T follicular helper cell (primary cell): ENCODE results near the gene CDH13.

Source experiments
- DNase-seq: peaks from one replicate; pipeline ENCODE4 v3.0.0-alpha.2; 2020; ENCODE audit warnings: low read depth

CDH13 gene

DNA sequence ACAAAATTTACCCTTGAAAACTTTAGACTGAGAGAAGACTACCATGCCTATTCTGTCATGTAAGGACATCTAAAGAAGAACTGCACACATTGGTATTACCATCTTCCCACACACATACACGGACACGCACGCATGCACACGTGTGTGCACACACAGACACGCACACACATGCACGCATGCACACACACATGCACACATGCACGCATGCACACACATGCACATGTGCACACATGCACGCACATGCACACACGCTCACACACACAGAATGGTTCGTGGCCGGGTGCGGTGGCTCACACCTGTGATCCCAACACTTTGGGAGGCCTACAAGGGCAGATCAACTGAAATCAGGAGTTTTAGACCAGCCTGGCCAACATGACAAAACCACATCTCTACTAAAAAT, 884.1 kb downstream of the CDH13 start:
- no peak for DNase-seq

DNA sequence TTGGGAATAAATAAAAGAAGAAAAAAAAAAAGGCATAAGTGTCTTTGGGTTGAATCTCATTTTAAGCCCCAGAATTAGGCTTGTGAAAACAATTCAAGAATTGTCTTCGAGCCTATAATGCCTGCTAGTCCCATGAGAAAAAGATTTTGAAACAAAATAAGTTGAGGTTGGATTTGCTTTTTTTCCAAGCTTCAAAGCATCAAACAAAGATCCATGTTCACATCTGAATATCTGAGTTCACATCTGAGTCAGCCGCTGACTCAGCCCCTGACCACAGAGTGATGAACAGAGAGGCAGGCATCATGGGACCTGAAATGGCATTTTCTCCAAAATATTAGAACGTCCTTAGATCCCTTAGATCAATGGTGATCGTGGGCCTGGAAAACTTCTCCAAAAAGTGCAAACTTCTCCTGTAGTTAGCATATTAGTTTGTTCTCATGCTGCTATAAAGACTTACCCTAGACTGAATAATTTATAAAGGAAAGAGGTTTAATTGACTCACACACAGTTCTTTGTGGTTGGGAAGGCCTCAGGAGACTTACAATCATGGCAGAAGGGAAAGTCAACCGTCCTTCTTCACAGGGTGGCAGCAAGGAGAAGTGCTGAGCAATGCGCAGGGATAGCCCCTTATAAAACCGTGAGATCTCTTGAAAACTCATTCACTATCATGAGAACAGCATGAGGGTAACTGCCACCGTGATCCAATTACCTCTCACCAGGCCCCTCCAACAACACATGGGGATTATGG, 886.4 kb downstream of the CDH13 start:
- no peak for DNase-seq

DNA sequence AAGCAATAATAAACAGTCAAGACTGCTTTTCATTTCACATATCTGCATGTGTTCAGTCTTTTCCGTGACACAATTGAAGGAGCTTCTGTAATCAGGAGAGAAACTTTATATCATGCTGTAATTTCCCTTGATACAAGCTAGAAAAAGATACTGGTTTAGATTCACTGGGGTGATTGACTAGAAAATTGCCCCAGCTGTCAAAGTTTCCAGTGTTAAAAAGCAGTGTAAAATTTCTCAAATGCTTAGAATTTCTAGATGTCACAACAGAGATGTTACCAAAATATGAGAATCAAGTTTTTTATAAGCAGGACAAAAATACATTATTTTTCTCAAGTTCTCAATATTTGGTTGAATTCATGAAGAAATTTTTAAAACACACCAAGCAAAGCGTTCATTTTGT, 888.6 kb downstream of the CDH13 start:
- DNase-seq = no peak

DNA sequence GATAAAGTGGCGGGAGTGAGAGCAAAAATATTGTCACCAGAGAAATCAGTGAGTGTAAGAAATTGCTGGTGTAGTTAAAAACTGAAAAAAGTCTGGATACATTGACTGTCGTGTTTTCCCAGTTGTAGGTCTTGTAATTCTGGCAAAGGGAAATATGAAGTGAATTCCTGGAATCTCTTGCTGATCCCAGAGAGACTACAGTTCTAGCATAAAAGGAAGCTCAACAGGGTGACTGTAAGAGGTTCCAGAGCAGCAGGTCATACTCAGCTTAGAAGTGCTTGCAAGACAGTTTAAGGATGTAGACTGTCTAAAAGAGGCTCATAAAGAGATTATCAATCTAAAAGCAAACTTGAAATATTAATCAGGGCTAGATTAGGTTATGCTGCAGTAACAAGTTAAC, 890.2 kb downstream of the CDH13 start:
- DNase-seq = no peak

DNA sequence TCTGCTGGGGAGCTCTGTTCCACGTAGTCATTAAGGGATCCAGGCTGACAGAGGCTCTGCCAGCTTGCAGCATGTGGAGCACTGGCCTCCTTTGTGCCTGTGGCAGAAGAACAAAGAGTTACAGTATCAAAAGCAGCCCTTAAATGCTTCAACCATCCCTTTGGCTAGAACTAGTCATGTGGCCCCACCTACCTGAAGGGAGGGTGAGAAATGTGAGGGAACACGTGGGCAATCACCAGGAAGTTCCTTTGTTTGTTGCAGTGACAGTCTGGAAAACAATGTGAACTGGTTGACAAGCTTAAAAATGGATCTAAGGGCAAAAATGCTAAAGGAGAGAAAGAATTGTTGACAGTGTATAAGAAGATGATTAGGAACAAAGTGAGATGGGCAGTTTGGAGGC, 890.6 kb downstream of the CDH13 start:
- no peak for DNase-seq

DNA sequence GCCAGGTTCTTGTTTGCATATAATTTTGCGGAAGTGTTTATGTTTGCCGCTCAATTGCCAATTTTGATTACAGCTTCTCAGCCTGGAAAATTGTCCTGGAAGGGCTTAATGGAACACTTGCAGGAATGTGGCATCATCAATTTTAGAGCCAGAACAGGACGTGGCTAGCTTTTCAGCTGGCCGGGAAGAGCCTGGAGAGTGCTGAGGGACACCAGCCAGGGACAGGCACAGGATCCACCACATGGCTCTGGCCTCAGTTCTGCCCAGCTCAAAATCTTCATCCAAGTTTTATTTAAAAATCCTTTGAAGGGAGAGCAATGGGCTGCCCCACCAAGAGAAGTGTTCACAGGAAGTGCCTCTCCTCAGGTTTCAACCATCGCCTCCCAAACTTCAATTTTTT, 893.8 kb downstream of the CDH13 start:
- no peak for DNase-seq

DNA sequence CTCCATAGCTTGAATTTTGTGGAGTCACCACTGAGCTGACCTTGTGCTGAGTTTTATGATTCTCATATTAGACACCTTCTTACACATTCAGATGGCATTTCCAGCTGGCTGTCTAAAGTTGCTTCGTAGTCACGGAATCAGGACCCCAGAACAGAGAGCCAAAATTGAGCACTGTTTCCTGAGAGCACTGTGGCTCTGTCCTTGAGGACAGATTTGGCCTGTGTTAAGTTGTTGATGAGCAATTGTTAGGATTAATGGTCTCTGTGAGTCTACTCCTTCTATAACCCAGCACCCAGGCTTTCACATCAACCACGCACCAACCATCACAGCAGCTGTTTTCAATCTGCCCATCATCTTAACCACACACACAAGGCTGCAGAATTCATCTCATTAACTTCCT, 903.5 kb downstream of the CDH13 start:
- no peak for DNase-seq

DNA sequence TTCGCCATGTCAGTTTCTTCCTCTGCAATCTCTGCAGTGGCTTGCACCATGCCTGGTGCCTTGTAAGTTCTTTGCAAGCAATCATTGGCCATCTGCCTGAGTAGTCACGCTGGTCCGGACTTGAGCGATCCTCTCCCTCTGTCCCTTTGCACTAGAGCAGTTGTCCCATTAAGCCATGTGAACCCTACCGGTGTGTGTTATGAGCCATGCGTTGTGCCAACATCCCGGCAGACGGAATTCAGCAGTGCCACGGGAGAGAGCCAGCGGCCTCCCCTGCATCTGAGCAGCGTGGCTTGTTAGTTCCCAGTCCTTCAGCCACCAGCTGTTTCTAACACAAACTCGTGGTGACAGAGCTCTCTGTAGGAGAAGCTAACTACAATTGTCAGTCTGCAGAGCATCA, 905.9 kb downstream of the CDH13 start:
- no peak for DNase-seq

DNA sequence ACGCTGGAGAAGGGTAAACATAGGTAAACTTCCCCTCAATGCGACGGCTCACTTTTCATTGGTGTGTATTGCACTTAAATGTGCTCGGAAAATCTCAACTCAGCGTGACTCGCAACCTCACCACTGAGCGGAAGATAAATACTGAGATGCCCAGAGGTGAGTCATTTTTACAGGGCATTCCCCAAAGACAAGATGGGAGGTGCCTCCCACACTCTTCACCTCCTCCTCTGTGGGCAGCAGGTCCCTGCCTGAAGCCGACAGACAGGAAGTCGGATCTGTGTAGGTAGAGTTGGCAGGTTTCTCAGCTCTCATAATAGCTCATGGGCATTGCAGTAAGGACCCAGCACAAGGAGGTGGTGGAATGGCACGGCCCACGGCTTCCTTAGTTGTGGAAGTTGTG, 906.4 kb downstream of the CDH13 start:
- DNase-seq = no peak

DNA sequence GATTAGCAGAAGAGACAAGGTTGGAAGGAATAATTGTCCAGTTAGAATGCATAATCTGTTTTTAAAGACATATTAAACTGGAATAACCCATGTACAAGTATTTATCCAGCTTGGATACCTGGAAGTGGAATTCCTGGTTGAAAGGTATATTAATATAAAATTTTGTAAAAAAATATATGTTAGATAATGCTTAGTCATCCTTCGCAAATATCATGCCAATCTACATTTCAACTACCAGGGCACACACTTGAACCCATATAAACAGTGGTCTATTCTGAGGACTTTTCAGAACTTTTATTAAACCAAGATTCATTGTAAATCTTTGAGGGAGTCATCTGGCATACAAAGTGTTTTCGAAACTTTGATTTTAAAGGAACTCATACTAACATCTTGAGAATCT, 911.9 kb downstream of the CDH13 start:
- no peak for DNase-seq

DNA sequence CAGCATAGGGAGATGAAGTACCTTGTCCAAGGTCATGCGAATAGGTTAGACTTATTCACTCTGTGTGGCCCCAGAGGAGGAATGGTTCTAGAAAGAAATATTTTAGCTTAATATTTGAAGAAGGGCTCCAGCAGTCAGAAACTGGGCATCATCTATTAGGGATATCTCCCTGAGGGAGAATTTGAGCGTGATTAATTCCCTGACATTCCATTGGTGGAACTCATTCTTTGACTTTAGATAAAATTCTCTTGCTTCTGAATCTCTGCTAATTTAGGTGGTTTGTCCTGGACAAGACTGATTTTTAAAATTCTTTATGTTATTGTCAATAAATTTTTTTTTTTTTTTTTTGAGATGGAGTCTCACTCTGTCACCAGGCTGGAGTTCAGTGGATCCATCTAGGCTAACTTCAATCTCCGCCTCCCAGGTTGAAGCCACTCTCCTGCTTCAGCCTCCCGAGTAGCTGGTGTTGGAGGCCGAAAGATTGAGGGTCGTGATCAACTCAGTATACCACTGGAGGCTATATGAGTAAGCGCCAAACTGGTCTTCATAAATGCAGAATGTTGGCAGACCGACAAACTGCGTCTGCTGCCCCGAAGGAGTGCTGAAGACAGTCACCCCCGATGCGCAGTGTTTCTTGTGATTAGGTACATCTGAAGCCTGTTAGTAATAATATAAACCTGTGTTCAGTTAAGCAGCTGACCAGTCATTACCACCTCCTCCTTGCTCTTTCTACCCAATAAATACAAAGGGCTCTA, 913.1 kb downstream of the CDH13 start:
- DNase-seq = no peak

DNA sequence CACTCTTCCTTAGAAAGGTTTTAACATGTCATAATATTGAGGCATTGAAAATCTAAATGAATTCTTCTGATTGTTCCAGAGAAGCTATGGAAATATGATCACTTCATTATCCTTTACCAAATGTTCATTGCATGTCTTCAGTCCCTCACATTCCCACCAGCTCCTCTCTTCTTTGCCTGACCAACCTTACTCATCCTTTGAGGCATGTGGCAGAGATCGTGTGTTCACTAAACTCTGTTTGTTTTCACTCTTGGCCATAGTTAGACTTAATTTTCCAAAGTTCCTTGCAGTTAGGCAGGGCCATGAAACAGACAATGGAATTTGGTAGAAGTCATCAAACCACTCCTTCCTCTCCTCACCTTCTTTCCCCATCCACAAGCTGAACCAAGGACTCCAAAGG, 914.5 kb downstream of the CDH13 start:
- DNase-seq = no peak

DNA sequence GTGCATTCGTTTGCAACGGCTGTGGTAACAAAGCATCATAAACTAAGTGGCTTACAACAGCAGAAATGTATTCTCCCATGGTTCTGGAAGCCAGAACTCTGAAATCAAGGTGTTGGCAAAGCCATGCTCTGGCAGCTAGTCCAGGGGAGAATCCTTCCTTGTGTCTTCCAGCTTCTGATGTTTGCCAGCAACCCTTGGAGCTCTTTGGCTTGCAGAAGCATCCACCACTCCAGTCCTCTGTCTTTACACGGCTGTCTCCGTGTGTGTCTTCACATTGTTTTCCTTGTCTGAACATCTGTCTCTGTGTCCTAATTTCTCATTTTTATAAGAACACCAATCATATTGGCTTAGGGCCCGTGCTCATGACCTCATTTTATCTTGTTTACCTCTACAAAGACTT, 915.7 kb downstream of the CDH13 start:
- no peak for DNase-seq

DNA sequence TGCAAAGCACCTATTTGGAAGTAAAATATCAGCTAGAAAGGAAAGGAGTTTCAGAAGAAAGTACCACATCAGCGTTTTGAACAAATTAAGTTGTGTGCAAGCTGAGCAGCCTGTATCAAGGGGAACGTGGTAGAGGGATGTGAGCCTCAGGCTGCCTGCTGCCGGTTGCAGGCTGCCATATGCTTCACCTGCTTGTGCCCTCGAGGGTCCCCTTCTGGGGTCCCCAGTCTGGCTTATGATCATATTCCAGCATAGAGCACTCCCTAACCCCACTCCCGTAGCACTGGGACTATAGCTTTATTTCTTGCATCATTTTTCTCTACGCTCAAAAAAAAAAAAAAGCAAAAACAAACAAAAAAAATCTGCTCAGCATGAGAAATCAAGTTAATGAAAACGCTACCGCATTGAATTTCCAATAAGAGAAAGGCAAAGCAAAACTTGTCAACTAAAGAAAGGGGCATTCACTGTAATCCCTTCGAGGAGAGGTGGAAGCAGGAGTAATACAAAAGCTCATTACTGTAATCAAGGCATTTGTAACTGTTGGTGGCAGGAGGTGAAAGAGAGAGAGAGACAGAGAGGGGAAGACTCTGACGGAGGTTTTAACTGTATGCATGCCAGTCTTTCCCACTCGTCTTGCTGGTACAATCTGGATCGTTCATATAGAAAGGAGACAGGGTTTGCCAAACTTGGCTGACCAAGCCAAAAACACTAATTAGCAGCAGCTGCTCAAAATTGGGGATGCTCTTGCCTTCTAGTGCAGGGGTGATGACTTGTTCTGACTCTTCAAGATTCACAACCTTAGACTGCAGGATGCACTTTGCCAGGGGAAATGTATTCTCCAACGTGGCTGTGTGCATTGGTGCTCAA, 922.8 kb downstream of the CDH13 start:
- DNase-seq = no peak

DNA sequence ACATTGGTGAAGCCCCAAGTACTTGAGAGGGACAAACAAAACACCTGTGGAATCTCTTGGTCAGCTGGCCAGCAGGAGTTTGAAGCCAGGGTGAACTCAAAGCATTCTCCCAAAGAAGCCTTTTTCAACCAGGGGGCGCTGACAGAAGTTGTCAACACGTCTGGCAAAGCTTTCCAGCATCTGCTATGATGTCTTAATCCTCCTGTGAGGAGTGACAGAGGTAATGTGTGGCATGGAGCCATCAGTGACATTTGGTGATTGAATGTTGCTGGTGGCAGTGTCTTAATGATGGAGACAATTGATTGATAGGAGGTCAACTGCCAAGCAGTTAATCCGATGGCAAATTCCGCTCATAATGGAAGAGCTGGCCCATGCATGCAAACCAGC, 923.4 kb downstream of the CDH13 start:
- DNase-seq = no peak

DNA sequence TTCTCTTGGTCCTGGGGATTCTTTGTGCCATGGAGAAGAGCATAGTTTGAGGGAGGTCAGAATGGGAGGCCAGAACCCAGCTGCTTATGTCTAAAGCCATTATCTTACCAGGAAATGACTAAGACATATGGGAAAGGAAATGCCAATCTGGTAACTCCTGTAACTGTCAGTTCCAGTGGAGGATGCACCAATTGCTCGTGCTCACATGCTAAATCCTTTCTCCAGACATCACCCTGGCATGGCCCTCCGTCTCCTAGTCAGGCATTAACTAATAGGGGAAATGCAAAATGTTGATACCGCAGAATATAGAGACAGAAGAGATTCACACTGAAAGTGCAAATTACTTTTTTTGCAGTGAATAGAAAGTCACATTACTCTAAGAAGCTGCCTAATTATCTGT, 925.5 kb downstream of the CDH13 start:
- no peak for DNase-seq

DNA sequence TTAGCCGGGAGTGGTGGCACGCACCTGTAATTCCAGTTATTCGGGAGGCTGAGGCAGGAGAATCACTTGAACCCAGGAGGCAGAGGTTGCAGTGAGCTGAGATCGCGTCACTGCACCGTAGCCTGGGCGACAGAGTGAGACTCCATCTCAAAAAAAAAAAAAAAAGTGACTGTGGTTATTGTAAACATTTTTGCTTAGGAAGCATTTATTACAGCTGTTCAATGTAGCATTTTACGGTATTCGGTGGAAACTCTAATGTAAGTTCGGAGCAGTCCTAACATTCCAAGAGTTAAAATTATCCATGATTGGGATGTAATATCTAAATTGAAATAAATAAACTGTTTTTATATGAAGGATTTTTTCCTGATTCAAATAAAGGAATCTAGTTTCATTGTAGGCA, 926.2 kb downstream of the CDH13 start:
- no peak for DNase-seq

DNA sequence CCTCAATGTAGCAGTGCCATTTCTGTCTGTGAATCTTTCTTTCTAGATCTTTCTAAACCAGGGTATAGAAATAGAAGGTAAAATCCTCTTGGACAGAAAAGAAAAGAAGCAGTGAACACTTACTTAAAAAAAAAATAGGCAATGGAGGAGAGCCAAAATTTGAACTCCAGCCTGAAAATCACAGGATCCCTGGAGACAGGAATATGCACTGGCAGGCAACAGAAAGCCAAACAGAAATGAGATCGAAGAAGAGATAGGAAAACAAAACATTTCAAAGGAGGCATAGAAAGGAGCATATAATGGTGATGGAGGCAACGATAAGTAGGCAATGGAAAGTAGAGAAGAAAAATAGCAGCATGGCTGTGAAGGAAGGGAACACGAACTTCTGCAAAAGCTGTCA, 927.3 kb downstream of the CDH13 start:
- DNase-seq = no peak

DNA sequence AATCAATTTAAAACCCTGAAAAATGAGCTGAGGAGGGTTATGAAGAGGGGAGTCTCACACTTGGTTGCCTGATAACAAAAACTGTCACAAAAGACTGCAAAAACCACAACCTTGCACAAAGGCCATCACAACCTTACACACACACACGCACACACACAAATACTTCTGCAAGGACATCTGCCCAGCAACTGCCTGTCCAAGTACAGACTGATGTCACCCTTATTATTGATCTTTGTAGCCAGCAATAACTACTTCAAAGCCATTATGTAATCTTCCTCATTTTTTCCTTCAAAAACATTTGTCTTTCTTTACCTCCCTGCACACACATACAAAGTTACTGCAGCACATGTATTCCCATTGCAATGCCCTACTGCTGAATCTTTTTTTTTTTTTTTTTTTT, 927.8 kb downstream of the CDH13 start:
- no peak for DNase-seq

DNA sequence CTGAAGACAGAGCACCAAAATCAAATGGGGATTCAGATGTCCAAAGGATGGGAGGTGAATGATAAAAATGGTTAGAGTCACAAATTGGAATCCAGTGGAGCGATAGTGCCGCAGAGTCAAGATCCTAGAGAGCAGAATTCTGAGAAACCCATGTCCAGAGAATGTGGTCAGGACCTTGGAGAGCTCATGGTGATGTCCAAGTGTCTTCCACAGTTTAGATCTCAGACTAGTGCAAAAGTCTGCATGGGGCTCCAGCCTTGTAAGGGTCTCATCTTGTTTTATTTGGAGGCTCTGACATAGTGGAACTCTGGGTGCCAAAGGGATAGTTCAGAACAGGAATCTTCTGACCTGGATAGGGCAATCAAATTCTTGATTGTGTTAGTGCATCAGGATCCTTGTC, 935.1 kb downstream of the CDH13 start:
- no peak for DNase-seq

DNA sequence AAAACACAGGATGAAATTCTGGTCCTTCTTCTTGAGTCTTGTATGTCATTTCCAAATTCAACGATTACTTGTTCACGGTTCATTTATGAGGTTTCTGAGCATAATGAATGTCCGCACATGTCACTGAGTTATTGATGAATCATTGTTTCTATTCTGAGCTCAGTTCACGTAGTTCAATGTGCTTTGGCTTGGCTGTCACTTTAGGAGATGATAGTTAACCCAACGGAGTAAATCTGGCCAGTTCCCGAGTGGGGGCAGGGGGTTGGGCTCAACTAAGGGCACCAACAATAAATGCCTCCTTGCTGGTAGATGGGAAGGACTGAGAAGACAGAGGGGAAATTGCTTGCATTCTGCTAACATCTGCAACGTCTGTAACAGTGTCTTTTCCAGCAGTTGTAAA, 941.6 kb downstream of the CDH13 start:
- no peak for DNase-seq

DNA sequence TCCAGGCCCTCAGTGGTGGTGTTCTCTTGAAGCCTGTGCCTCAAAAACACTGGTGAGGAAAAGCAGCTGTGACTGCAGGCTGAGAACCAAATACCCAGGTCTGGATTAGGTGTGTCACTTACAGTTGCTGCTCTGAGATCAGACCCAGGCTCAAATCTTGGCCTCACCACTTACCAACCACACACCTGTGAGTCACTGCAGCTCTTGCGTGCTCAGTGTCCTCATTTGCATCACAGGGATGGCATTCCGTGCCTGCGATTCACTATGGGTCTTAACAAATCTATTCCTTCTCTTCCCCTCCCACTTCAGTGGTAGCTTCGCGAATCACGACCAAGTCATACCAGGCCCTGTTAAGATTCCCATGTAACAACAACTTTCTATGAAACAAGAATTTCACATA, 947.6 kb downstream of the CDH13 start:
- no peak for DNase-seq
